OCI-LY1 (cell line): ENCODE data around the gene EHBP1L1.

ENCODE experiments used
- H2AFZ ChIP-seq: fragments of 200-600 bp; sonication (generic), shearing (Covaris generic); 2 replicates; pipeline ENCODE4 v1.6.0; 2014; ENCODE audit warnings: antibody characterized with exemption, mild to moderate bottlenecking, low read length
- H3F3A ChIP-seq: fragments of 200-600 bp; sonication (generic), shearing (Covaris generic); 2 replicates; pipeline ENCODE4 v1.6.0; 2014; ENCODE audit warnings: mild to moderate bottlenecking, antibody characterized with exemption, low read length, moderate library complexity; ENCODE audit not compliant: insufficient read depth
- H3K27ac ChIP-seq: fragments of 200-600 bp; sonication (generic); 2 replicates; pipeline ENCODE4 v1.5.1; 2014; ENCODE audit warnings: low read length, mixed run types, mild to moderate bottlenecking, low read depth; ENCODE audit not compliant: poor library complexity, severe bottlenecking
- H3K27me3 ChIP-seq: fragments of 200-600 bp; sonication (generic); 2 replicates; pipeline ENCODE4 v1.6.0; 2014; ENCODE audit warnings: antibody characterized with exemption, mild to moderate bottlenecking, low read length, moderate library complexity; ENCODE audit not compliant: insufficient read depth
- H3K36me3 ChIP-seq: fragments of 200-600 bp; sonication (generic); 2 replicates; pipeline ENCODE4 v1.6.1; 2014; ENCODE audit warnings: mild to moderate bottlenecking, antibody characterized with exemption, low read length, moderate library complexity, mixed read lengths; ENCODE audit not compliant: insufficient read depth
- H3K4me1 ChIP-seq: fragments of 200-600 bp; sonication (generic); 2 replicates; pipeline ENCODE4 v1.5.1; 2014; ENCODE audit warnings: mild to moderate bottlenecking, low read length, moderate library complexity; ENCODE audit not compliant: insufficient read depth, severe bottlenecking
- H3K4me2 ChIP-seq: fragments of 200-600 bp; sonication (generic), shearing (Covaris generic); 2 replicates; pipeline ENCODE4 v1.6.1; 2014; ENCODE audit warnings: low read length
- H3K4me3 ChIP-seq: fragments of 200-600 bp; sonication (generic); 2 replicates; pipeline ENCODE4 v1.5.1; 2014; ENCODE audit warnings: low read length, low read depth, mild to moderate bottlenecking, mixed read lengths; ENCODE audit not compliant: poor library complexity, severe bottlenecking
- H3K79me2 ChIP-seq: fragments of 200-600 bp; shearing (Covaris generic); 2 replicates; pipeline ENCODE4 v1.6.1; 2016; ENCODE audit warnings: mixed run types, low read length, mixed read lengths; ENCODE audit not compliant: insufficient read depth
- H3K9ac ChIP-seq: fragments of 200-600 bp; sonication (generic), shearing (Covaris generic); 2 replicates; pipeline ENCODE4 v1.6.1; 2014; ENCODE audit warnings: mild to moderate bottlenecking, low read length, mixed read lengths
- H3K9me2 ChIP-seq: fragments of 200-600 bp; sonication (generic), shearing (Covaris generic); 2 replicates; pipeline ENCODE4 v1.6.1; 2014; ENCODE audit warnings: low read depth, mild to moderate bottlenecking, low read length, mixed read lengths
- H3K9me3 ChIP-seq: fragments of 200-600 bp; shearing (Covaris generic); 2 replicates; pipeline ENCODE4 v1.6.1; 2014; ENCODE audit warnings: low read length, mixed read lengths
- H4K20me1 ChIP-seq: fragments of 200-600 bp; sonication (generic), shearing (Covaris generic); 2 replicates; pipeline ENCODE4 v1.6.0; 2016; ENCODE audit warnings: mild to moderate bottlenecking, low read length; ENCODE audit not compliant: insufficient read depth
- EZH2 ChIP-seq: fragments of 200-600 bp; sonication (generic), shearing (Covaris generic); IDR thresholded peaks from 2 replicates; pipeline ENCODE4 v1.8.0; 2017; ENCODE audit warnings: borderline replicate concordance, mixed run types, mild to moderate bottlenecking, antibody characterized with exemption, low read length, moderate library complexity, mixed read lengths
- TF ChIP-seq, protein P1 (sequence below): fragments of 200-600 bp; sonication (generic), shearing (Covaris generic); IDR thresholded peaks from 2 replicates; pipeline ENCODE4 v1.5.1; 2017; ENCODE audit warnings: mild to moderate bottlenecking, antibody characterized with exemption, low read length, moderate library complexity, mixed read lengths

EHBP1L1 gene

DNA sequence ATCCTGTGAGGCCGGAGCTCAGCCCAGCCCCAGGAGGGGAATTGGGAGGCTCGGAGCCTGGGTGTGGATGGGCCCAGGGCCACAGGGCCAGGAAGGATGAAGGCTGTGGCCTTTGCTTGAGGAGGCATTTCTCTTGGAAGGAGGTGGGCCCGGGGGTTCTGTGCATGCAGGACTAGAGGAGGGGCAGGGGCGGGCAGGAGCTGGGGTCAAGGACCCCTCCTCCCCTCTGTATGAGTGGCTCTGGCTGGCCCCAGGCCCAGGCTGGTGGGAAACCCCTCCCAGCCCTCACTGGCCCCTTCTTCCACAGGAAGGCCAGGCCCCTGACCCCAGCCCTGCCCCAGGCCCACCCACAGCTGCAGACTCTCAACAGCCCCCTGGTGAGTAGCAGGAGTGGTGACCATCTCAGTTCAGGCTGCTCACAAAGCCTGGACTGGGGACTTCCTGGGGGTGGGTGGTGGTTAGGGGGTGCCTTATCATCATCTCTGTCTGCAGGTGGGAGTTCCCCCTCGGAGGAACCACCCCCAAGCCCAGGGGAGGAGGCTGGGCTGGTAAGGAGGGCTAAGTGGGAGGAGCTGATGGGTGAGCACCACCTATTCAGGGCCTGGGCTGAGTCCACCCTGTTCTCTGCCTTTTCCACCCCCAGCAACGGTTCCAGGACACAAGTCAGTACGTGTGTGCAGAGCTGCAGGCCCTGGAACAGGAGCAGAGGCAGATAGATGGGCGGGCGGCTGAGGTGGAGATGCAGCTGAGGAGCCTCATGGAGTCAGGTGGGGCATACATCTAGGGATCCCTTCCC lies 13.8 kb downstream of the EHBP1L1 start:
- no peak overlapping the region for H3K9ac ChIP-seq
- no peak for TF ChIP-seq EZH2
- TF ChIP-seq, protein P1, sequence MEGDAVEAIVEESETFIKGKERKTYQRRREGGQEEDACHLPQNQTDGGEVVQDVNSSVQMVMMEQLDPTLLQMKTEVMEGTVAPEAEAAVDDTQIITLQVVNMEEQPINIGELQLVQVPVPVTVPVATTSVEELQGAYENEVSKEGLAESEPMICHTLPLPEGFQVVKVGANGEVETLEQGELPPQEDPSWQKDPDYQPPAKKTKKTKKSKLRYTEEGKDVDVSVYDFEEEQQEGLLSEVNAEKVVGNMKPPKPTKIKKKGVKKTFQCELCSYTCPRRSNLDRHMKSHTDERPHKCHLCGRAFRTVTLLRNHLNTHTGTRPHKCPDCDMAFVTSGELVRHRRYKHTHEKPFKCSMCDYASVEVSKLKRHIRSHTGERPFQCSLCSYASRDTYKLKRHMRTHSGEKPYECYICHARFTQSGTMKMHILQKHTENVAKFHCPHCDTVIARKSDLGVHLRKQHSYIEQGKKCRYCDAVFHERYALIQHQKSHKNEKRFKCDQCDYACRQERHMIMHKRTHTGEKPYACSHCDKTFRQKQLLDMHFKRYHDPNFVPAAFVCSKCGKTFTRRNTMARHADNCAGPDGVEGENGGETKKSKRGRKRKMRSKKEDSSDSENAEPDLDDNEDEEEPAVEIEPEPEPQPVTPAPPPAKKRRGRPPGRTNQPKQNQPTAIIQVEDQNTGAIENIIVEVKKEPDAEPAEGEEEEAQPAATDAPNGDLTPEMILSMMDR, result no peak
- no peaks in the 10 kb centered on the region for H3F3A ChIP-seq
- H3K27me3 ChIP-seq, result no peaks in the 10 kb centered on the region
- peak overlapping the region; percentile 13 for H3K27ac ChIP-seq
- H3K4me2 ChIP-seq, result no peak overlapping the region
- no peaks in the 10 kb centered on the region for H3K9me3 ChIP-seq
- no peaks in the 10 kb centered on the region for H4K20me1 ChIP-seq
- no peaks in the 10 kb centered on the region for H3K36me3 ChIP-seq
- no peaks in the 10 kb centered on the region for H3K9me2 ChIP-seq
- no peak overlapping the region for H3K4me3 ChIP-seq
- no peak overlapping the region for H2AFZ ChIP-seq
- H3K79me2 ChIP-seq, result no peaks in the 10 kb centered on the region
- peaks cover 26% of the 10 kb centered on the region for H3K4me1 ChIP-seq

DNA sequence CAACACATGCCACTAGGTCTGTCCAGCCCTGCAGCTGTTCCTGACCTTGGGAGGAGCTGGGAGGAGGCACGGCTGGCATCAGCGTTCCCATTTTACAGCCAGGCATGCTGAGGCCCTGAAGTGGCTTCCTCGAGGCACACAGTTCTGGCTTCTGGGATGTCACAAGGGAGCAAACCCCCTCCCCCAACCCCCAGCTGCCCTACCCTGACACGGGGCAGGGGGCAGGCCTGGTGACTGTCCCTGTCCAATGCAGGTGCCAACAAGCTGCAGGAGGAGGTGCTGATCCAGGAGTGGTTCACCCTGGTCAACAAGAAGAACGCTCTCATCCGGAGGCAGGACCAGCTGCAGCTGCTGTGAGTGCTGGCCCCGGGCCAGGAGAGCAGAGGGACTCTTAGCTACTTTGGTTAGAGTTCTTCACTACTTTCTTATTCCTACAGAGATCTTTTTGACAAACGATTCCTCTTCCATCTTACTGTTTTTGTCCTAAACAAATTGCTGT lies 14.4 kb downstream of the EHBP1L1 start:
- H3K27me3 ChIP-seq, result no peaks in the 10 kb centered on the region
- H3F3A ChIP-seq, result no peaks in the 10 kb centered on the region
- no peak overlapping the region for H3K4me3 ChIP-seq
- H3K79me2 ChIP-seq, result no peaks in the 10 kb centered on the region
- H3K9me3 ChIP-seq, result no peaks in the 10 kb centered on the region
- peaks cover 26% of the 10 kb centered on the region for H3K4me1 ChIP-seq
- no peak overlapping the region for H3K4me2 ChIP-seq
- no peaks in the 10 kb centered on the region for H4K20me1 ChIP-seq
- no peaks in the 10 kb centered on the region for H3K9me2 ChIP-seq
- no peaks in the 10 kb centered on the region for H3K36me3 ChIP-seq
- TF ChIP-seq EZH2, result no peak
- TF ChIP-seq, protein P1, result no peak
- H3K27ac ChIP-seq, result peak overlapping the region; percentile 13
- H3K9ac ChIP-seq, result no peak overlapping the region
- no peak overlapping the region for H2AFZ ChIP-seq

DNA sequence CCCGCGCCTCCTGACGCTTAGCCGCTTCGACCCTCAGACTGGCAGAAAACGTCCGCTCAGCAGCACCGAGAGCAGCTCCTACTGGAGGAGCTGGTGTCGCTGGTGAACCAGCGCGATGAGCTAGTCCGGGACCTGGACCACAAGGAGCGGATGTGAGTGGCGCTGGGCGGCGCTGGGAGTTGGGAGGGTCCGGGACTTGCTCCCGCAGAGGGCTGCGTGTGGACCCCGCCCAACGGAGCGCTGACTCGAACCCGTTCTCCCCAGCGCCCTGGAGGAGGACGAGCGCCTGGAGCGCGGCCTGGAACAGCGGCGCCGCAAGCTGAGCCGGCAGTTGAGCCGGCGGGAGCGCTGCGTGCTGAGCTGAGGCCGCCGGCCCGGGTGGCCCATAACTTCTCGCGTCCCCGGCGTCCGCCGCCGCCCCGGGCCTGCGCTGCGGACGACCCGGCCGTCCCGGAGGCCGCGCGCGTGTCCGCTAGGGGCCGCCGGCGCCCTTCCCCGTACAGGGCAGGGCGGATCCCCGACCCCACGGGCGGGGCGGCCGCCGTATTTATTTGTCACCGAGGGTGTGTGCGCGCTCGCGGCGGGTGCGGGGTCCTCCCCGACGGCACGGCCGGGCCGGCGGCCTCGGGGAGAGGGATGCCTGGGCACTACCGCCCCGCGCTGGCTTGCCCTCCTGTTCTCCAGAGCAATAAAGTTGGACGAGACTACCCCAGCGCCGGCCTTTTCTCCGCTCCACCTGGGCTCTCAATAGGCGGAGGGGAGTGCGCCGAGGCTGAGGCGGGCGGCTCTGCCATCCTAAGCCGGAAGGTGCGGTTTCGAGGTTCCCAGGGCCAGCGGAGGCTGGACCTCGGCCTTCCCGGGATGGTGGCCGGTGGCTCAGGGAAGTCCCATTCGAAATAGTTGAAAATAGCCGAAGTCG lies 16.3 kb downstream of the EHBP1L1 start:
- TF ChIP-seq, protein P1, result no peak
- TF ChIP-seq EZH2, result no peak
- Histone ChIP-seq H3K9ac (no peak overlapping the region), H3K9me2 (no peaks in the 10 kb centered on the region), H4K20me1 (no peaks in the 10 kb centered on the region), H3K79me2 (no peaks in the 10 kb centered on the region), H3K36me3 (no peaks in the 10 kb centered on the region), H3K4me1 (peaks cover 26% of the 10 kb centered on the region), H2AFZ (no peak overlapping the region), H3K4me2 (no peak overlapping the region), H3K9me3 (no peaks in the 10 kb centered on the region), H3K4me3 (no peak overlapping the region), H3K27ac (no peak overlapping the region), H3F3A (no peaks in the 10 kb centered on the region), H3K27me3 (no peaks in the 10 kb centered on the region)
